Tibial artery (tissue), 4 donors: ENCODE data around the gene DHRSX.

Source experiments
- DNase-seq, 2 donors: peaks; one replicate each; pipeline ENCODE4 v3.0.0-alpha.2; 2019
- H3K27ac ChIP-seq, 2 donors: fragments of 200-600 bp; sonication (generic) in 1 of 2; 1 replicate in 1 of 2; 2 replicates in 1 of 2; pipeline ENCODE4 v1.5.1; 2018 to 2019; ENCODE audit warnings: mild to moderate bottlenecking in 1 of 2
- H3K27me3 ChIP-seq, 2 donors: fragments of 200-600 bp; sonication (generic) in 1 of 2; one replicate each; pipeline versions ENCODE4 v1.5.1 to v1.6.0; 2016 to 2019
- H3K36me3 ChIP-seq, 3 donors: fragments of 200-600 bp; sonication (generic) in 2 of 3; one replicate each; pipeline ENCODE4 v1.5.1; 2016 to 2019; ENCODE audit warnings: mild to moderate bottlenecking in 2 of 3
- H3K4me1 ChIP-seq, 4 donors: fragments of 200-600 bp; sonication (generic) in 2 of 4; 1 replicate in 3 of 4; 2 replicates in 1 of 4; pipeline ENCODE4 v1.5.1; 2016 to 2019
- H3K4me3 ChIP-seq, 2 donors: fragments of 200-600 bp; sonication (generic) in 1 of 2; 1 replicate in 1 of 2; 2 replicates in 1 of 2; pipeline ENCODE4 v1.5.1; 2018 to 2019; ENCODE audit warnings: mild to moderate bottlenecking in 2 of 2
- H3K9me3 ChIP-seq, 3 donors: fragments of 200-600 bp; sonication (generic) in 1 of 3; one replicate each; pipeline ENCODE4 v1.5.1; 2016 to 2019
- CTCF ChIP-seq, 2 experiments: fragments of 200-600 bp in 1 of 2; fragments of 450-650 bp in 1 of 2; IDR thresholded peaks; one replicate each; pipeline ENCODE4 v1.5.1; 2017 to 2019; ENCODE audit warnings: antibody characterized with exemption in 2 of 2, mild to moderate bottlenecking in 1 of 2, moderate library complexity in 1 of 2
- intact Hi-C: fragments of 100-400 bp; cut with DNase I; formaldehyde crosslinking; loops from one replicate; pipeline ENCODE4 v1.15.0; 2023; ENCODE audit warnings: low total_unique reads

The DHRSX gene

GRCh38 chrX:2451501-2452316 lies 49.1 kb downstream of the DHRSX start:
- Histone ChIP-seq H3K36me3 (no peaks in the 10 kb centered on the region), H3K4me3 (no peak overlapping the region), H3K4me1 (no peaks in the 10 kb centered on the region), H3K27ac (no peak overlapping the region), H3K27me3 (no peaks in the 10 kb centered on the region), H3K9me3 (no peaks in the 10 kb centered on the region)
- DNase-seq: peak in 1 of 2 donors; percentile 46
- intact Hi-C loops: no loop called here
- no peak for TF ChIP-seq CTCF (IDR thresholded peaks at IDR 0.05)

- no peak overlapping the region for H3K4me3 ChIP-seq
- intact Hi-C loops: no loop called here
- no peaks in the 10 kb centered on the region for H3K4me1 ChIP-seq
- no peak overlapping the region for H3K27ac ChIP-seq
- H3K9me3 ChIP-seq: no peaks in the 10 kb centered on the region
- no peak for TF ChIP-seq CTCF (IDR thresholded peaks at IDR 0.05)
- no peaks in the 10 kb centered on the region for H3K27me3 ChIP-seq
- DNase-seq: no peak
- no peaks in the 10 kb centered on the region for H3K36me3 ChIP-seq
Observed at GRCh38 chrX:2450681-2451080, 50.1 kb downstream of the DHRSX start.

DNA sequence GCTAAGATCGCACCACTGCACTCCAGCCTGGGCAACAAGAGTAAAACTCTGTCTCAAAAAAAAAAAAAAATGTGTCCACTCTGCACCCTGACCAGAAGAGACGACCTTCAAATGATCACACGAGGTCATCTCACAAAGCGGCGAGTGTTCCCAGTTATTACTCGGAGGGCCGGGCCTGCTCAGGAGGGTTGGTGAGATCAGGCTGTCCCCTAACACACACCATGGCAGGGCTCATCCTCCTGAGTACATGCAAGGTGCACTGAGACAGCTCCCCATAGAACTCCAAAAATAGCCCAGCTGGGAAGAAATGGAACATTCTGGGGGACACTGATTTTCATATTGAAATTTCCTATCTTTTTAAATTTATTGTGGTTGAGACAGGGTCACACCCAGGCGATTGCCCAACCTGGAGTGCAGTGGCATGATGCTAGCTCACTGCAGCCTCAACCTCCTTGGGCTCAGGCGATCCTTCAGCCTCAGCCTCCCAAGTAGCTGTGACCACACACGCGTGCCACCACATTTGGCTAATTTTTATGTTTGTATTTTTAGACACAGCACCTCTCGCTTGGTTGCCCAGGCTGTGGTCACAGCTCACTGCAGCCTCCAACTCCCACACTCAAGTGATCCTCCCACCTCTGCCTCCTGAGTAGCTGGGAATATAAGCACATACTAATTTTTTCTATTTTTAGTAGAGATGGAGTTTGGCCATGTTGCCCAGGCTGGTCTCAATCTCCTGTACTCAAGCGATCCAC lies 51.5 kb downstream of the DHRSX start:
- H3K36me3 ChIP-seq: no peaks in the 10 kb centered on the region
- no peaks in the 10 kb centered on the region for H3K4me1 ChIP-seq
- H3K9me3 ChIP-seq: no peaks in the 10 kb centered on the region
- intact Hi-C loops: no loop called here
- no peak overlapping the region for H3K4me3 ChIP-seq
- no peaks in the 10 kb centered on the region for H3K27me3 ChIP-seq
- no peak overlapping the region for H3K27ac ChIP-seq
- no peak for TF ChIP-seq CTCF (IDR thresholded peaks at IDR 0.05)
- no peak for DNase-seq

DNA sequence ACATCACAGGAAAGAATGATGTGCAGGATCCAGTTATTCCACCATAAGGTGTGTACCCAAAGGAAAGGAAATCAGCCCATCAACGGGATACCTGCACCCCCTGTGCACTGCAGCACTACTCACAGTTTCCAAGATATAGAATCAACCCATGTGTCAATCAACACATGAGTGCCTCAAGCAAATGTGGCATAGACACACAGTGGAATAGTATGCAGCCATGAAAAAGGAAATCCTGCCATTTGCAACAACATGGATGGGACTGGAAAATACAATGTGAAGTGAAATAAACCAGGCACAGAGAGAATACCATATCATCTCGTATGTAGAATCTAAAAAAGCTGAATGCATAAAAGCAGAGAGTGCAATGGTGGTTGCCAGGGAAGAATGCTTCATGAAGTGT lies 53.3 kb downstream of the DHRSX start:
- H3K9me3 ChIP-seq: no peaks in the 10 kb centered on the region
- H3K4me1 ChIP-seq: no peaks in the 10 kb centered on the region
- no peak for DNase-seq
- H3K27ac ChIP-seq: no peak overlapping the region
- no peaks in the 10 kb centered on the region for H3K36me3 ChIP-seq
- intact Hi-C loops: no loop called here
- TF ChIP-seq CTCF (IDR thresholded peaks at IDR 0.05): no peak
- H3K4me3 ChIP-seq: no peak overlapping the region
- no peaks in the 10 kb centered on the region for H3K27me3 ChIP-seq

DNA sequence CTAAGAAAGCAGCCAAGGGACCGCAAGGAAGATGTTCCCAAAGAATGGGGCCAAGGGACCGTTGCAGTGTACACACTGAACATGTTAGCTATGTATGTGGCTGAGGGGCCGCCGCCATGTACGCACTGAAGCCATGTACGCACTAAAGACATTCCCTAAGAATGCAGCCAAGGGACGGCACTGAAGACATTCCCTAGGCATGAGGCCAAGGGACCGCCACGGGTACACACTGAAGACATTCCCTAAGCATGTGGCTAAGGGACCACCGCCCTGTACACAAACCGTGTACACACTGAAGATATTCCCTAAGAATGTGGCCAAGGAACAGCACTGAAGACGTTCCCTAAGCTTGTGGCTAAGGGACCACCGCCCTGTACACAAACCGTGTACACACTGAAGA lies 54.0 kb downstream of the DHRSX start:
- Histone ChIP-seq H3K9me3 (no peaks in the 10 kb centered on the region), H3K27me3 (no peaks in the 10 kb centered on the region), H3K36me3 (no peaks in the 10 kb centered on the region), H3K4me1 (no peaks in the 10 kb centered on the region), H3K27ac (no peak overlapping the region), H3K4me3 (no peak overlapping the region)
- DNase-seq: no peak
- intact Hi-C loops: no loop called here
- TF ChIP-seq CTCF (IDR thresholded peaks at IDR 0.05): no peak
